ENCODE data around the gene SLC44A2. TPM values are rescaled to one million over a fixed set of nuclear protein-coding genes. Genes with fewer than 3 reads are reported as not detected.

The SLC44A2 gene
- total and polyA plus RNA-seq, 2 of the 8 experiments (the other 6 are each of a cell fraction or from before 2014, with no cell fraction given): 105 to 120 TPM

GRCh38 chr19:10686661-10687517, 61.5 kb downstream of the SLC44A2 start:
- H2BK20ac ChIP-seq (ENCODE audit: low read length): no peak overlapping the region
- ChIA-PET POLR2A (ENCODE audit: partially characterized antibody) (interaction anchor here (1.0 to 59.0 kb wide), 6 partner anchors 5 to 369 kb away, joined by 3 to 1874 read pairs (median 3); partner anchors contain the start of genes DNM2, ILF3, QTRT1 and SLC44A2), CTCF (ENCODE audit: partially characterized antibody) (interaction anchor here (0.8 to 4.7 kb wide), 8 partner anchors 8 to 107 kb away, joined by 3 to 30 read pairs (median 4); partner anchors contain the start of gene QTRT1)
- H3K9ac ChIP-seq (replicated peaks in 1 of 4; ENCODE audit: extremely low read depth in 1 of 4, low read depth in 3 of 4, low read length in 3 of 4): no peak overlapping the region
- peak; percentile 31; the same call in 1 of the 2 replicates for TF ChIP-seq POLR2AphosphoS5 (IDR thresholded peaks at IDR 0.05; ENCODE audit: low read depth, low read length)
- no peak for TF ChIP-seq CTBP2 (IDR thresholded peaks at IDR 0.05; ENCODE audit: borderline replicate concordance, insufficient read depth, insufficient read length, low read length)
- no peak for TF ChIP-seq EZH2 (IDR thresholded peaks at IDR 0.05; ENCODE audit: low read depth, low read length, severe bottlenecking)
- no peak for TF ChIP-seq HDAC6 (IDR thresholded peaks at IDR 0.05; ENCODE audit: low read depth, low read length)
- no peak overlapping the region for H3K18ac ChIP-seq (ENCODE audit: extremely low read depth, low read length)
- no peak overlapping the region for H2BK15ac ChIP-seq (ENCODE audit: low read length)
- FAIRE-seq: no peak
- H3K4ac ChIP-seq (replicated peaks; ENCODE audit: insufficient read length, low read depth, low read length): no peak overlapping the region
- no peaks in the 10 kb centered on the region for H3K9me3 ChIP-seq (ENCODE audit: insufficient read depth in 2 of 2, low read depth in 1 of 2, low read length in 1 of 2)
- no peak overlapping the region for H3K56ac ChIP-seq (replicated peaks; ENCODE audit: insufficient read length, low read depth, low read length)
- no peak overlapping the region for H2BK120ac ChIP-seq (replicated peaks; ENCODE audit: low read depth, low read length)
- no peak overlapping the region for H3K14ac ChIP-seq (ENCODE audit: insufficient read length)
- H4K20me1 ChIP-seq (replicated peaks in 1 of 2; ENCODE audit: control insufficient read depth in 1 of 2, insufficient read depth in 2 of 2, low read length in 2 of 2): peaks cover 47 to 58% of the 10 kb centered on the region in 2 experiments
- peak overlapping the region; percentile 83 for H4K8ac ChIP-seq (ENCODE audit: extremely low read depth, insufficient read depth, low read length)
- no peak overlapping the region for H2AK5ac ChIP-seq (ENCODE audit: low read depth, low read length)
- no peak overlapping the region for H2AFZ ChIP-seq (ENCODE audit: low read length)
- no peaks in the 10 kb centered on the region for H3K23me2 ChIP-seq (ENCODE audit: low read depth, low read length)
- DNase-seq (ENCODE audit: low read depth in 1 of 2, low spot score in 2 of 2): no peak
- WGBS, 2 experiments (ENCODE audit: extremely low coverage in 1 of 2, insufficient coverage in 1 of 2, insufficient read length in 1 of 2, insufficient replicate concordance in 2 of 2, low coverage in 1 of 2, low lambda C conversion rate in 2 of 2, missing lambda C conversion rate in 1 of 2): 95% methylated on average over 29 of the region's 31 CpGs; no CpG with 5 or more reads in 1 of the 2 experiments
- H2BK12ac ChIP-seq (ENCODE audit: low read depth, low read length): no peak overlapping the region
- H3K79me2 ChIP-seq (ENCODE audit: control insufficient read depth in 1 of 2, insufficient read depth in 2 of 2, low read length in 2 of 2): peaks cover 0 to 44% of the 10 kb centered on the region in 2 experiments; a peak in 2 of 4 replicates
- H3K27me3 ChIP-seq (replicated peaks in 1 of 4; ENCODE audit: control insufficient read depth in 3 of 4, extremely low read depth in 1 of 4, insufficient read depth in 3 of 4, low read length in 3 of 4): no peaks in the 10 kb centered on the region
- H3K36me3 ChIP-seq (ENCODE audit: control insufficient read depth in 2 of 4, insufficient read depth in 4 of 4, low read length in 3 of 4): peaks cover 84 to 99% (median 93%) of the 10 kb centered on the region in 4 experiments
- no peak overlapping the region for H4K5ac ChIP-seq (ENCODE audit: insufficient read length, low read depth, low read length)
- no peak overlapping the region for H4K91ac ChIP-seq (replicated peaks; ENCODE audit: insufficient read length, low read length)
- H3K27ac ChIP-seq (ENCODE audit: low read depth, low read length): no peak overlapping the region; the same call in 1 of the 2 replicates
- H3K4me1 ChIP-seq (replicated peaks in 1 of 4; ENCODE audit: control insufficient read depth in 3 of 4, insufficient read depth in 4 of 4, low read length in 3 of 4): no peaks in the 10 kb centered on the region; a peak in 2 of 7 replicates
- H3K23ac ChIP-seq (ENCODE audit: insufficient read length): no peak overlapping the region
- no peak overlapping the region for H2BK5ac ChIP-seq (ENCODE audit: low read depth, low read length)
- peaks cover 12% of the 10 kb centered on the region; the same call in 1 of the 2 replicates for H3K79me1 ChIP-seq (ENCODE audit: low read depth, low read length)
- H3K4me2 ChIP-seq (ENCODE audit: insufficient read depth in 1 of 2, low read depth in 2 of 2, low read length in 2 of 2): no peak overlapping the region
- no peak overlapping the region for H3K4me3 ChIP-seq (ENCODE audit: extremely low read depth in 1 of 4, insufficient read depth in 2 of 4, low read depth in 3 of 4, low read length in 4 of 4)

Measured in H1 (cell line).